HepG2 (cell line): ENCODE data around the gene SAMD14. TPM values are rescaled to one million over a fixed set of nuclear protein-coding genes. Genes with fewer than 3 reads are reported as not detected.
A peak's percentile ranks its signal among the peaks of the same experiment; 100 is the strongest.

Source experiments
- CHD2 ChIP-seq: IDR thresholded peaks from 2 replicates; pipeline ENCODE4 v1.6.1; 2011; ENCODE audit warnings: low read depth, low read length, improper control_type of control experiment
- GATAD1 ChIP-seq: IDR thresholded peaks from 2 replicates; pipeline ENCODE4 v1.6.1; 2016; ENCODE audit warnings: missing genetic modification reagents, missing compliant biosample characterization
- HOXD1 ChIP-seq: sonication (generic); formaldehyde crosslinking; IDR thresholded peaks from 2 replicates; pipeline ENCODE4 v1.5.0; 2020; ENCODE audit warnings: missing genetic modification reagents
- KMT2B ChIP-seq: IDR thresholded peaks from 2 replicates; pipeline ENCODE4 v1.6.1; 2016; ENCODE audit warnings: missing genetic modification reagents, missing compliant biosample characterization
- MEIS2 ChIP-seq: sonication (generic); formaldehyde crosslinking; IDR thresholded peaks from 2 replicates; pipeline ENCODE4 v1.9.0; 2021; ENCODE audit warnings: mild to moderate bottlenecking, missing genetic modification reagents
- MLLT10 ChIP-seq: sonication (generic); formaldehyde crosslinking; IDR thresholded peaks from 2 replicates; pipeline ENCODE4 v1.4.0; 2020; ENCODE audit warnings: missing genetic modification reagents
- NBN ChIP-seq: fragments of 450-650 bp; conservative IDR thresholded peaks from 2 replicates; pipeline ENCODE4 v1.6.1; 2017
- NCOA5 ChIP-seq: sonication (generic); formaldehyde crosslinking; IDR thresholded peaks from 2 replicates; pipeline ENCODE4 v1.4.0; 2020; ENCODE audit warnings: missing genetic modification reagents
- NFYB ChIP-seq: sonication (generic); formaldehyde crosslinking; IDR thresholded peaks from 2 replicates; pipeline ENCODE4 v1.4.0; 2020; ENCODE audit warnings: missing genetic modification reagents
- NR2C2 ChIP-seq: sonication (generic); formaldehyde crosslinking; IDR thresholded peaks from 2 replicates; pipeline ENCODE4 v1.4.0; 2020; ENCODE audit warnings: missing genetic modification reagents, mild to moderate bottlenecking, moderate library complexity, borderline replicate concordance
- PBX2 ChIP-seq: IDR thresholded peaks from 2 replicates; pipeline ENCODE4 v1.6.1; 2016; ENCODE audit warnings: control low read depth
- PLRG1 ChIP-seq: fragments of 450-650 bp; conservative IDR thresholded peaks from 2 replicates; pipeline ENCODE4 v1.6.1; 2016
- POLR2G ChIP-seq: fragments of 200-400 bp; formaldehyde crosslinking; IDR thresholded peaks from 2 replicates; pipeline ENCODE4 v1.6.1; 2018; ENCODE audit warnings: mild to moderate bottlenecking, low read depth, low read length, moderate library complexity
- ZNF230 ChIP-seq: sonication (generic); formaldehyde crosslinking; IDR thresholded peaks from 2 replicates; pipeline ENCODE4 v1.4.0; 2020; ENCODE audit warnings: mild to moderate bottlenecking, missing genetic modification reagents
- ZNF607 ChIP-seq: sonication (generic); formaldehyde crosslinking; IDR thresholded peaks from 2 replicates; pipeline ENCODE4 v1.5.1; 2020; ENCODE audit warnings: missing genetic modification reagents, mild to moderate bottlenecking, borderline replicate concordance
- ZNF687 ChIP-seq: sonication (generic); formaldehyde crosslinking; IDR thresholded peaks from 2 replicates; pipeline ENCODE4 v1.5.1; 2020; ENCODE audit warnings: mild to moderate bottlenecking, missing genetic modification reagents, moderate library complexity
- ZNF704 ChIP-seq: sonication (generic); formaldehyde crosslinking; IDR thresholded peaks from 2 replicates; pipeline ENCODE4 v1.8.1; 2023; ENCODE audit warnings: mild to moderate bottlenecking, inconsistent platforms, moderate library complexity, missing genetic modification reagents, borderline replicate concordance
- ZNF709 ChIP-seq: sonication (generic); formaldehyde crosslinking; IDR thresholded peaks from 2 replicates; pipeline ENCODE4 v1.5.0; 2020; ENCODE audit warnings: mild to moderate bottlenecking, missing genetic modification reagents
- ZSCAN30 ChIP-seq: sonication (generic); formaldehyde crosslinking; IDR thresholded peaks from 2 replicates; pipeline ENCODE4 v1.5.0; 2020; ENCODE audit warnings: mild to moderate bottlenecking, missing genetic modification reagents
- polyA plus RNA-seq, 8 experiments: library from polyadenylated mRNA; depleted of rRNA in 3 of 8; stranded (reverse) in 7 of 8; unstranded in 1 of 8; fragments of >200 nt; fragmentation: Illumina TruSeq in 4 of 8; extraction: Trizol in 4 of 8; gene quantifications; 2 replicates each; pipeline versions ENCODE4 v1.2.1 to v1.2.3, GENCODE V29; 2011 to 2016; ENCODE audit warnings: low read depth in 4 of 8, missing spikeins in 1 of 8, mixed read lengths in 1 of 8; ENCODE audit not compliant: insufficient read depth in 1 of 8
- total RNA-seq, 5 experiments: library from RNA; depleted of rRNA; stranded (reverse); fragments of >200 nt; fragmentation: Illumina TruSeq; extraction: Trizol; gene quantifications; 2 replicates each; pipeline ENCODE4 v1.2.3, GENCODE V29; 2016; ENCODE audit warnings: low read depth in 1 of 5
- TF ChIP-seq, protein P1 (sequence below): sonication (generic); formaldehyde crosslinking; IDR thresholded peaks from 2 replicates; pipeline ENCODE4 v1.4.0; 2020; ENCODE audit warnings: missing genetic modification reagents
- TF ChIP-seq, protein P2 (sequence below): sonication (generic); formaldehyde crosslinking; conservative IDR thresholded peaks from 2 replicates; pipeline ENCODE4 v1.8.0; 2022; ENCODE audit warnings: missing genetic modification reagents

SAMD14 gene
- total and polyA plus RNA-seq, 2 of the 13 experiments (the other 11 are each of a cell fraction or from before 2014, with no cell fraction given) = 0.07 to 0.22 TPM

- TF ChIP-seq ZNF687 (CRISPR knock-in tag) = peak; percentile 31; the same call in 1 of the 2 replicates
- TF ChIP-seq NCOA5 (CRISPR knock-in tag) = no peak
- TF ChIP-seq, protein P1, sequence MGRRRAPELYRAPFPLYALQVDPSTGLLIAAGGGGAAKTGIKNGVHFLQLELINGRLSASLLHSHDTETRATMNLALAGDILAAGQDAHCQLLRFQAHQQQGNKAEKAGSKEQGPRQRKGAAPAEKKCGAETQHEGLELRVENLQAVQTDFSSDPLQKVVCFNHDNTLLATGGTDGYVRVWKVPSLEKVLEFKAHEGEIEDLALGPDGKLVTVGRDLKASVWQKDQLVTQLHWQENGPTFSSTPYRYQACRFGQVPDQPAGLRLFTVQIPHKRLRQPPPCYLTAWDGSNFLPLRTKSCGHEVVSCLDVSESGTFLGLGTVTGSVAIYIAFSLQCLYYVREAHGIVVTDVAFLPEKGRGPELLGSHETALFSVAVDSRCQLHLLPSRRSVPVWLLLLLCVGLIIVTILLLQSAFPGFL = no peak
- 0 out of 2 replicates have a peak, but pooled peaks have one; percentile 4 for TF ChIP-seq ZNF230
- no peak for TF ChIP-seq PBX2
- no peak for TF ChIP-seq NFYB
- no peak for TF ChIP-seq HOXD1 (CRISPR knock-in tag)
- TF ChIP-seq ZNF607 (CRISPR knock-in tag) = no peak
- TF ChIP-seq POLR2G = no peak
- TF ChIP-seq MLLT10 (CRISPR knock-in tag) = no peak
- TF ChIP-seq PLRG1 = no peak
- no peak for TF ChIP-seq GATAD1 (CRISPR knock-in tag)
- TF ChIP-seq NBN = no peak
- peak; percentile 21; the same call in 1 of the 2 replicates for TF ChIP-seq ZNF704 (CRISPR knock-in tag)
- TF ChIP-seq KMT2B (CRISPR knock-in tag) = no peak
- peak; percentile 16; the same call in 1 of the 2 replicates for TF ChIP-seq NR2C2
- TF ChIP-seq MEIS2 (CRISPR knock-in tag) = peak; percentile 54; the same call in 1 of the 2 replicates
- 0 out of 2 replicates have a peak, but pooled peaks have one; percentile 23 for TF ChIP-seq CHD2
- no peak for TF ChIP-seq ZNF709 (CRISPR knock-in tag)
- no peak for TF ChIP-seq ZSCAN30 (CRISPR knock-in tag)
- TF ChIP-seq, protein P2, sequence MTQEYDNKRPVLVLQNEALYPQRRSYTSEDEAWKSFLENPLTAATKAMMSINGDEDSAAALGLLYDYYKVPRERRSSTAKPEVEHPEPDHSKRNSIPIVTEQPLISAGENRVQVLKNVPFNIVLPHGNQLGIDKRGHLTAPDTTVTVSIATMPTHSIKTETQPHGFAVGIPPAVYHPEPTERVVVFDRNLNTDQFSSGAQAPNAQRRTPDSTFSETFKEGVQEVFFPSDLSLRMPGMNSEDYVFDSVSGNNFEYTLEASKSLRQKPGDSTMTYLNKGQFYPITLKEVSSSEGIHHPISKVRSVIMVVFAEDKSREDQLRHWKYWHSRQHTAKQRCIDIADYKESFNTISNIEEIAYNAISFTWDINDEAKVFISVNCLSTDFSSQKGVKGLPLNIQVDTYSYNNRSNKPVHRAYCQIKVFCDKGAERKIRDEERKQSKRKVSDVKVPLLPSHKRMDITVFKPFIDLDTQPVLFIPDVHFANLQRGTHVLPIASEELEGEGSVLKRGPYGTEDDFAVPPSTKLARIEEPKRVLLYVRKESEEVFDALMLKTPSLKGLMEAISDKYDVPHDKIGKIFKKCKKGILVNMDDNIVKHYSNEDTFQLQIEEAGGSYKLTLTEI (CRISPR knock-in tag) = no peak
Observed at GRCh38 chr17:50146927-50147665, 17.1 kb upstream of the SAMD14 start (continued).
